Cardiac septum (tissue), 1 donor: ENCODE results near the gene SHD. TPM values are rescaled to one million over a fixed set of nuclear protein-coding genes. Genes with fewer than 3 reads are reported as not detected.
"Not testable (repeated sequence)": the region's sequence is repeated elsewhere in the genome, so short reads cannot be mapped to it uniquely, and the experiment has no call there.

Experiments
- DNase-seq: peaks from one replicate; pipeline ENCODE4 v3.0.0-alpha.2; 2020; ENCODE audit warnings: low spot score
- intact Hi-C: fragments of 100-400 bp; cut with DNase I; formaldehyde crosslinking; loops from one replicate; pipeline ENCODE4 v1.14.0; 2022
- total RNA-seq: library from RNA; stranded (reverse); fragmentation: NEBNext Ultra II Directional; extraction: Animal tissue kit (Norgen Biotek cat#: 25700); gene quantifications from one replicate; pipeline ENCODE4 v1.2.1, GENCODE V29; 2021
- donor health status: DM: no; HTN: no; CAD: no.

The SHD gene
- total RNA-seq, 1 donor from 2014 or later: not detected

DNA sequence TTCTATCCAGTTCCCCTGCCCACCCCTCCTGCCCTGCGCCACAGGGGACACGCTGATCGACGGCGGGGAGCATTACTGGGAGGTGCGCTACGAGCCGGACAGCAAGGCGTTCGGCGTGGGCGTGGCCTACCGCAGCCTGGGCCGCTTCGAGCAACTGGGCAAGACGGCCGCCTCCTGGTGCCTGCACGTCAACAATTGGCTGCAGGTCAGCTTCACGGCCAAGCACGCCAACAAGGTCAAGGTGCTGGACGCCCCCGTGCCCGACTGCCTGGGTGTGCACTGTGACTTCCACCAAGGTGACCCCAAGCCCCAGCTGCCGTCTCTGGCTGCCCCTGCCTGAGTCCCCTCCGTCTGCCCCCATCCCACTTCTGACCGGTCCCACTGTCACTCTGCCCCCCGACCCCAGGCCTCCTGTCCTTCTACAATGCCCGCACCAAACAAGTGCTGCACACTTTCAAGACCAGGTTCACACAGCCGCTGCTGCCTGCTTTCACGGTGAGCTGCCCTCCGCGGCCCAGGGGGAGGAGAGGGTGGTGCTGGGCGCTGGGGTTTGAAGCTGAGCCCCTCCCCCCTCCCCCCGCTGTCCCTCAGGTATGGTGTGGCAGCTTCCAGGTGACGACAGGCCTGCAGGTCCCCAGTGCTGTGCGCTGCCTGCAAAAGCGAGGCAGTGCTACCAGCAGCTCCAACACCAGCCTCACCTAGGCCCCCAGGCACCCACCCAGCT, 44.0 kb downstream of the SHD start:
- intact Hi-C loops: no loop called here
- no peak for DNase-seq

DNA sequence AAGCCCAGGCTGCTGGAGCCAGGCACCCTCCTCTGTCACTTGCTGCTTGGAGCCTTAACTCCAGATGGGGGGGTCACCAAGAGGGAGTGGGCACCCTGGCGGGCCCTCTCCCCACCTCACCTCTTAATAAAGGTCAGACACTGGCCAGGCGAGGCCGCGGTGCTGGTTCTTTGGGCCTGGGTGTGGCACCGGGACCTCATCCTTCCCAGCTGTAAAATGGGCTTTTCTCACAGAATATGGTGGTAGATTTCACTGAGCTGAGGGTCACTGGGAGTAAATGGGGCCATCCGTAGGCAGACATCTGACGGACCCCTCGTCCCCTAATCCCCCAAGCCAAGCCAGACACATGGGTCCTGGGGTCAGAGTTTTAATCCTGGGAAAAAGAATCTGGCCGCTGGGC, 44.6 kb downstream of the SHD start:
- intact Hi-C loops: no loop called here
- DNase-seq: no peak

DNA sequence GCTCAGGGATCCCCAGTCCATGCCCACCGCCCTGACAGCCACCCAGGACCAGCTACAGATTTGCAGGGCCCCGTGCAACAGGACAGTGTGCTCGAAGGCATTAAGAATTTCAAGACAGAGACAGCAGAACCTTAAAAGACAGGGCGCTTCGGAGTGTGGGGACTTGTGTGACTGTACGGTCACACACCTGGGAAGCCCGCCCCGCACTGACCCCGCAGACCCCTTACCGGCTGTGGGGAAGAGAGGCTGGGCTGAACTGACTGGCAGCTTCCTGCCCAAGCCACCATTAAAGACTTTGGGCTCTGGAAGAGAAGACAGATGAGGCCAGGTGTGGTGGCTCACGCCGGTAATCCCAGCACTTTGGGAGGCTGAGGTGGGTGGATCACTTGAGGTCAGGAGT, 45.2 kb downstream of the SHD start:
- intact Hi-C loops: no loop called here
- no peak for DNase-seq

DNA sequence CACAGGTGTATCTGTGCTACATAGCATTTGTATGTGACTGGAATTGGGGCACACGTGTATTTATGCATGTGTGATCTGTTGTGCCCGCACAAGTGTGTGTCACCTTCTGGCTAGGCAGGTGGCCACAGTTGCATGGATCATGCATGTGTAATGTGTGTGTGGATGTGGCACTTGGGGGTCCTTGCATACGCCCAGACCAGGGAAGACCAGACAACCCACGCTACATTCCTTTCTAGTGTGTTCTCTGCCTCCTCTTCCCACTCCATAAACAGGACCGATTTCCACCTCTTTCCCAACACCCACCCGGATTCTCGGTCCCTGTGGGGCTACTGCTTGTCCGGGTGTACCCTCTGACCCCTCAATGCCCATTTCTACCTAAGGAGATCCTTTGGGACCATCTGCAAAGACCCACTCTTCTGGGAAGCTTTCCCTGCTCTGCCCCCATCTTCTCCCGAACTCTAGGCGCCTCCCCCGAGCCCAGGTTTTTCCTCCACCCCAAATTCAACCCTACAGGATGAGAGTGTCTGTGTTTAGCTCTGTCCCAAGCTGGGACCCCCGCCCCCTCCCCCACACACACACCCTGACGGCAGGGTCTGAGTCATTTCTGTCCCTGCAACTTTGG, 47.3 kb downstream of the SHD start:
- no peak for DNase-seq
- intact Hi-C loops: no loop called here

DNA sequence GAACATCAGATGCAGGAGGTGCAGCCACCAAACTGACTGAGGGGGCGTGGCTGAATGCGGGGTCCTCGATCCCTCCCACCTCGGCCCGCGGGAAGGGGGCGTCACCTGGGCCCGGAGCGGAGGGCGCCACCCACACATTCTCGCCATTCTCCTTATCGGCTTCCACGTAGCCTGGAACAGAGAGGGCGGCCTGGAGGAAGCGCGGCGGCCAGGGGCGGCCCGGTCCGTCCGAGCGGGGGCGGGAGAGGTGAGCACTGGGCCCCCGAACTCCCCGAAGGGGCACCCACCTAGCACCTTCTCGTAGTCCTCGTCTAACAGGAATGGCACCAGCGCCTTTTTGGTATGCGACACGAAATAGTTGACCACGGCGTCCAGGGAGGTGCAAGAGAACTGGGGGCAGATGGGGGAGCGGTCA, 47.8 kb downstream of the SHD start:
- no peak for DNase-seq
- intact Hi-C loops: no loop called here

DNA sequence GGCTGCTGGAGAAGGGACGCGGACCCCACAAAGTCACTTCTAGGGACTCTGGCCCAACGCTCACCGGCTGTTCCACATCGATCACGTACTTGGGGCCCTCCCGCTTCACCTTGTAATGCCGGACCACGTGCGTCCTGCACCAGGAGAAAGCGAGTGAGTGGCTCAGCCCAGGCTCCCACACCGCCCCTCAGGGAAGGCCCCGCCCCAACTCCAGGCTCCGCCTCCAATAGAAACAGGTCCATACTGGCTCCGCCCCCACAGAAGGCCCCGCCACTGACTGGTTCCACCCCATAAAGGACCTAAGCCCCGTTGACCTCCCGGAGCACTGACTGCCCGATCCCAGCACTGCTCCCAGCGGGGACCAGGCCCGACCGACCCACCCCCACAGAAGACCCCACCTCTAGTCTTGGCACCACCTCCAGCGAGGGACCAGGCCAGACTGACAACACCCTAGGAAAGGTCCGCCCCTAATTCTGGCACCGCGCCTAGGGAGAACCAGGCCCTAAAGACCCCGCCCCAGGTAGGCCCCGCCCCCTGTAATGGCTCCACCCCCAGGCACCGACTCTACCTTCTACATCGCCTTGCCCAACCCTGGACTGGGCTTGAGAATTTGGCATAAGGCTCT, 48.3 kb downstream of the SHD start:
- no peak for DNase-seq
- intact Hi-C loops: no loop called here

DNA sequence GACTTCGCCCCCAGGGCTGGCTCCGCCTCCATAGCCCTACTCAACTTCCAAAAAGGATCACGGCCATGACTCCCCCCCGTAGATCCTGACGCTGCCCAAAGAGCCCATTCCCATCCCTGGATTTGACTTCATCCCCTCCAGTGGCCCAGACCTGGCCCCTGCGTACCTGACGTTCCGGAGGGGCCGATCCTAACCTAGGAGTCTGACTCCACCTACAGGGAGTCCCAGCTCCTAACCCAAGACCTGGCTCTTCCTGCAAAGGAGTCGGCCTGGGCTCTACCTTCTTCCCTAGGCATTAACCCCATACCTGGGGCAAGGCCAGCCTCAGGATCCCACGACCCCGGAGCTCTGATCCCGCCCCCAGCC, 48.8 kb downstream of the SHD start:
- intact Hi-C loops: no loop called here
- DNase-seq: no peak

DNA sequence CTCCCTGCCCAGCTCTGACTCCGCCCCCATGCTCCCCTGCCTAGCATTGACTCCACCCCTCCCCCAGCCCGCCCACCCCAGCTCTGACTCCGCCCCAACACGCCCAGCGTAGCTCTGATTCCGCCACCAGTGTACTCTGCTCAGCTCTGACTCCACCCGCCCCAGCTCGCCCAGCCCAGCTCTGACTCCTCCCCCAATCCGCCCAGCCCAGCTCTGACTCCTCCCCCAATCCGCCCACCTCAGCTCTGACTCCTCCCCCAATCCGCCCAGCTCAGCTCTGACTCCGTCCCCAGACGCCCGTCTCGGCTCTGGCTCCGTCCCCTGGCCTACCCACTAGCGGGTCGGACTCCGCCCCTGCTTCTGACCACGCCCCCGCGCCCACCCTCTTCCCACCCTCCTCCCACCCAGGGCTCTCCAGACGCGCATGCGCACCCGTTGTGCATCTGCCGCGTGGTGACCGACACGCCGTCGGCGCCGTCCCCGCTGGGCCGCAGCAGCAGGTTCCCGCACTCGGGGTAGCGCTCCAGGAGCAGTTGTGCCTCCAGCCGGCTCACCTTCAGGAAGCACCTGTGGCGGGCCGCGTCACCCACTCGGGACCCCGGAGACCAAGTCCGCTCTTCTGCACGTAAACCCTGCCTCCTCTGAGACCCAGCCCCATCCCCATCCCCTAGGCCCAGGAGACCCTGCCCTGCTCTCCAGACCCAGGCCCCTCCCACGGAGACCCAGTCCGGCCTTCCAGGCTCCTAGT, 49.4 kb downstream of the SHD start:
- intact Hi-C loops: no loop called here
- DNase-seq: peak; percentile 93

DNA sequence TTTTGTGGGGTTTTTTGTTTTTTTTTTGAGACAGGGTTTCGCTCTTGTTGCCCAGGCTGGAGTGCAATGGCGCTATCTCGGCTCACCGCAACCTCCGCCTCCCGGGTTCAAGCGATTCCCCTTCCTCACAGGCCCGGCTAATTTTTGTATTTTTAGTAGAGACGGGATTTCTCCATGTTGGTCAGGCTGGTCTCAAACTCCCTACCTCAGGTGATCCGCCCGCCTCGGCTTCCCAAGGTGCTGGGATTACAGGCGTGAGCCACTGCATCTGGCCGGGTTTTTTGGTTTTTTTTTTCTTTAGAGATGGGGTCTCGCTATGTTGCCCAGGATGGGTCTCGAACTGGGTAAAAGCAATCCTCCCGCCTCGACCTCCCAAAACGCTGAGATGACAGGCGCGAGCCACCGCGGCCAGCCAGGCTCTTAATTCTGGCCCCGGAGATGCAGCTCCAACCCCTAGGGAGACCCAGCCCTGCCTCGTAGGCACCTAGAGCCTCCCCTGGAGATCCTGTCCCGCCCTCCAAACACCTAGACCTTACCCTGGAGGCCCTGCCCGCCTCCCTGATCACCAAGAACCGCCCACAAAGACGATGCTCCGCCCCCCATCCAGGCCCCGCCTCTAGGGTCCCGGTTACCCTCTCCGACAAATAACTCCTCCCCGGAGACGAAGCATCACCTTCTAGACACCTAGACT, 50.1 kb downstream of the SHD start:
- DNase-seq, intact Hi-C loops: not testable (repeated sequence)

DNA sequence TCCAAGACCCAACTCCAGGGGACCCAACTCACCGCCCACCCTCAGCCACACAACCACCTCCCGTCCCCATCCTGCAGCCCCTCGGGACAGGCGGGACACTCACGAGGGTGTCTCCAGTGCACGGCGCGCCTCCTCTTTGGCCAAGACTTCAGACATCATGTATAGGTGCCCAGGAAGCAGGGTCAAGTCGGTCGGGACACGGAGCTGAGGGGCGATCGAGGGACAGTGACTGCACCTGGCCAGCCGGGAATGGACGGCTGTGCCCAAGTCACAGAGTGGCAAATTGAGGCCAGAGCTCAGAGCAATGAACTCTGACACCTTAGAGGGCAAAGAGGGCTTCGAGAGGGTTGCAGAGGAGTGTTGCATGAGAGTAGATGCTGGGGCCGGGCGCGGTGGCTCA, 50.8 kb downstream of the SHD start:
- DNase-seq: no peak
- intact Hi-C loops: no loop called here

DNA sequence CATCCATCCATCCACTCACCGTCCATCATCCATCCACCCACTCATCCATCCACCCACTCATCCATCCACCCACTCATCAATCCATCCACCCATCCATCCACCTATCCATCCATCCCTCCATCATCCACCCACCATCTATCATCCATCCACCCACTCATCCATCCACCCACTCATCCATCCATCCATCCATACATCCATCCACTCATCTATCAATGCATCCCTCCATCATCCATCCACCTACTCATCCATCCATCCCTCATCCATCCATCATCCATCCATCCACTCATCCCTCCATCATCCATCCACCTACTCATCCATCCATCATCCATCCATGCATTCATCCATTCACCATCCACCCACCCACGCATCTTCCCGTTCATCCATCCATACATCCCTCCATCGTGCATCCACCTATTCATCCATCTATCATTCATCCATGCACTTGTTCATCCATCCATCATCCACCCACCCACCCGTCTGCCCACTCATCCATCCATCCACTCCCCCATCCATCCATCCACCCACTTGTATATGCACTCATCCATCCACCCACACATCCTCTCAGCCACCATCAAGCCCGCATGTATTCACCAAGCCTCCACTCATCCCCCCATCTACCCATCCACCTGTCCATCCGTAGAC, 56.0 kb downstream of the SHD start:
- no peak for DNase-seq
- intact Hi-C loops: no loop called here

DNA sequence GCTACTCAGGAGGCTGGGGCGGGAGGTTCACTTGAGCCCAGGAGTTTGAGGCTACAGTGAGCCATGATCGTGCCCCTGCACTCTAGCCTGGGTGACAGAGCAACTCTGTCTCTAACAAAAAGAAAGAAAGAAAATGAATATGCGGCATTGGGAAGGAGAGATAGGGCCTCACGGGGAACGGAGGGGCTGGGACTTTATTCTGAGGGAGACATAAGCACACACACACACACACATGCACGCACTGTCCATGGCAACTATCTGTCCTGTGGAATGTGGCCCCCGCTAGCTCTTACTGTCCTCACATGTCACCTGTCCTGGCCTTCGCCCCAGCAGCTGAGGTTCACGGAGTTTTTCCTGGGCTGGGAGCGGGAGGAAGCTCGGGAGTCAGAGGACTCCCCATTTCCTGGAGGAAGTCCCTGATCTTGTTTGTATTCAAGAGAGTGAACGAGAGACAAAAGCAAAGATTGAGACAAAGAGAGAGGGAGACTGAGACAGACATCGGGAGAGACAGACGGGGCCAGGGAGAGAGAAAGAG, 58.9 kb downstream of the SHD start:
- intact Hi-C loops: no loop called here
- no peak for DNase-seq

DNA sequence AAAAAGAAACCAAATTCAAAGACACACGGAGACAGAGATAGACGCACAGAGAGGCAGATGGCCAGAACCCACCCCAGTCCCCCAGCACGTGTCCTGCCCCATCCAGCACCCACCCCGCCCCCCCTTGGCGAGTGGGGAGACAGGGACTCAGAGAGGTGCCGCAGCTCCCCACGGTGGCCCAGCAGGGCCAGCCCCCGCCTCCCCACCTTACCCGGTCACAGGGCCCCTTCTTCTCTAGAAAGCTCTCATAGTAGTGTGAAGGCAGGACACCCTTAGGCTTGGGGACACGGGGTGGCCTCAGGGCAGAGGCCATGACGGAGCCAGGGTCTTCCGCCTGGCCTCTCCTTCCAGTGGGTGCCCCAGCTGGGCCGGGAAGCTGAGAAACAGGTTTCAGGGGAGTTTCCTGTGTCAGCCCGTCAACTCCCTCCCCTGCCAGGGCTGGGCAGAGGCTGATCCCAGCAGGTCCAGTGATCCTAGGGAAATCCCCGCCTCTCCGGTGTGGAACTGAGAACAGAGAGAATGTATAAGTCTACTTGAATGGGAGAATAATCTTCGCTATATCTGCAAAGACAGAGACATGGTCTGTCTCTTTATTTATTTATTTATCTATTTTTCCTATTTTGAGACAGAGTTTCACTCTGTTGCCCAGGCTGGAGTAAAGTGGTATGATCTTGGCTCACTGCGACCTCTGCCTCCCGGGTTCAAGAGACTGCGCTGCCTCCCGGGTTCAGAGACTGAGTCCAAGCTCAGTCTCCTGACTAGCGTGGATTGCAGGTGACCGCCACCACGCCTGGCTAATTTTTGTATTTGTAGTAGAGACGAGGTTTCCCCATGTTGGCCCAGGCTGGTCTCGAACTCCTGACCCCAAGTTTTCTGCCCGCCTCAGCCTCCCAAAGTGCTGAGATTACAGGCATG, 59.6 kb downstream of the SHD start, which contains the start of gene STAP2:
Gene STAP2 (minus strand): TSS at position 387 of the 915 bp plus-strand sequence. CDS start 74 bp downstream, at position 313.
- intact Hi-C loops: no loop called here
- no peak for DNase-seq

Other genes starting within 250 kb of the SHD start
- gene ZBTB7A, start 212.4 kb upstream of the SHD start, total RNA-seq: 29.9 TPM
- 107 TPM for gene MAP2K2, start 155.1 kb upstream of the SHD start, total RNA-seq
- not detected for gene CREB3L3, start 125.6 kb upstream of the SHD start, total RNA-seq
- gene SIRT6, start 96.7 kb upstream of the SHD start, total RNA-seq: 14.9 TPM
- 1.6 TPM for gene ANKRD24, start 96.6 kb upstream of the SHD start, total RNA-seq
- gene EBI3, start 49.7 kb upstream of the SHD start, total RNA-seq: not detected
- 11.7 TPM for gene YJU2, start 32.2 kb upstream of the SHD start, total RNA-seq
- gene TMIGD2, start 23.1 kb downstream of the SHD start, total RNA-seq: not detected
- 0.24 TPM for gene FSD1, start 25.3 kb downstream of the SHD start, total RNA-seq
- gene STAP2, start 59.6 kb downstream of the SHD start, total RNA-seq: 0.83 TPM
- gene MPND, start 64.3 kb downstream of the SHD start, total RNA-seq: 14.9 TPM
- 22.0 TPM for gene SH3GL1, start 121.3 kb downstream of the SHD start, total RNA-seq
- 5.1 TPM for gene CHAF1A, start 123.4 kb downstream of the SHD start, total RNA-seq
- gene UBXN6, start 178.5 kb downstream of the SHD start, total RNA-seq: 102 TPM
- 28.4 TPM for gene HDGFL2, start 193.0 kb downstream of the SHD start, total RNA-seq
- gene PLIN4, start 239.2 kb downstream of the SHD start, total RNA-seq: 89.8 TPM